HepG2 (cell line): ENCODE results near the gene CTSA. TPM values are rescaled to one million over a fixed set of nuclear protein-coding genes. Genes with fewer than 3 reads are reported as not detected.

Source experiments
- BHLHE40 ChIP-seq: IDR thresholded peaks from 2 replicates; pipeline ENCODE4 v1.6.1; 2011; ENCODE audit warnings: low read length, improper control_type of control experiment
- DBP ChIP-seq: sonication (generic); formaldehyde crosslinking; IDR thresholded peaks from 2 replicates; pipeline ENCODE4 v1.4.0; 2020; ENCODE audit warnings: missing genetic modification reagents; ENCODE audit errors: not compliant biosample characterization
- DMTF1 ChIP-seq: sonication (generic); formaldehyde crosslinking; IDR thresholded peaks from 2 replicates; pipeline ENCODE4 v1.4.0; 2020; ENCODE audit warnings: mild to moderate bottlenecking, missing genetic modification reagents
- ELF1 ChIP-seq: sonication (generic); formaldehyde crosslinking; IDR thresholded peaks from 2 replicates; pipeline ENCODE4 v1.4.0; 2020; ENCODE audit warnings: missing genetic modification reagents
- FOXP1 ChIP-seq, 2 experiments: fragments of 450-650 bp in 1 of 2; IDR thresholded peaks; 2 replicates each; pipeline ENCODE4 v1.6.1; 2017 to 2018; ENCODE audit warnings: antibody characterized with exemption in 1 of 2
- HMGA1 ChIP-seq: sonication (generic); formaldehyde crosslinking; conservative IDR thresholded peaks from 2 replicates; pipeline ENCODE4 v1.4.0; 2020; ENCODE audit warnings: missing genetic modification reagents
- HNRNPK ChIP-seq: fragments of 200-400 bp; formaldehyde crosslinking; IDR thresholded peaks from 2 replicates; pipeline ENCODE4 v1.6.1; 2018; ENCODE audit warnings: low read length, low read depth, moderate library complexity, mild to moderate bottlenecking; ENCODE audit not compliant: poor library complexity, severe bottlenecking
- KDM3A ChIP-seq: IDR thresholded peaks from 2 replicates; pipeline ENCODE4 v1.6.1; 2018; ENCODE audit warnings: low read depth, missing compliant biosample characterization
- MTA3 ChIP-seq: sonication (generic); formaldehyde crosslinking; IDR thresholded peaks from 2 replicates; pipeline ENCODE4 v1.4.0; 2020; ENCODE audit warnings: missing genetic modification reagents
- NFIB ChIP-seq: sonication (generic); formaldehyde crosslinking; IDR thresholded peaks from 2 replicates; pipeline ENCODE4 v1.9.0; 2021; ENCODE audit warnings: missing genetic modification reagents, mild to moderate bottlenecking, borderline replicate concordance
- POLR2G ChIP-seq: fragments of 200-400 bp; formaldehyde crosslinking; IDR thresholded peaks from 2 replicates; pipeline ENCODE4 v1.6.1; 2018; ENCODE audit warnings: mild to moderate bottlenecking, low read depth, low read length, moderate library complexity
- PRDM15 ChIP-seq: sonication (generic); formaldehyde crosslinking; IDR thresholded peaks from 2 replicates; pipeline ENCODE4 v1.4.0; 2020; ENCODE audit warnings: missing genetic modification reagents
- SMC3 ChIP-seq: IDR thresholded peaks from 2 replicates; pipeline ENCODE4 v1.6.1; 2011; ENCODE audit warnings: low read length, improper control_type of control experiment
- ZBTB33 ChIP-seq: sonication (generic); formaldehyde crosslinking; IDR thresholded peaks from 2 replicates; pipeline ENCODE4 v1.4.0; 2020; ENCODE audit warnings: missing genetic modification reagents
- ZFP37 ChIP-seq: sonication (generic); formaldehyde crosslinking; IDR thresholded peaks from 2 replicates; pipeline ENCODE4 v1.4.0; 2020; ENCODE audit warnings: missing genetic modification reagents, borderline replicate concordance
- ZNF484 ChIP-seq: sonication (generic); formaldehyde crosslinking; IDR thresholded peaks from 2 replicates; pipeline ENCODE4 v1.5.1; 2020; ENCODE audit warnings: mild to moderate bottlenecking, low read depth, missing genetic modification reagents, borderline replicate concordance
- ZNF674 ChIP-seq: sonication (generic); formaldehyde crosslinking; IDR thresholded peaks from 2 replicates; pipeline ENCODE4 v1.5.0; 2020; ENCODE audit warnings: low read depth, mild to moderate bottlenecking, missing genetic modification reagents
- ZNF878 ChIP-seq: sonication (generic); formaldehyde crosslinking; IDR thresholded peaks from 2 replicates; pipeline ENCODE4 v1.8.1; 2023; ENCODE audit warnings: mild to moderate bottlenecking, missing genetic modification reagents, moderate library complexity
- polyA plus RNA-seq, 8 experiments: library from polyadenylated mRNA; depleted of rRNA in 3 of 8; stranded (reverse) in 7 of 8; unstranded in 1 of 8; fragments of >200 nt; fragmentation: Illumina TruSeq in 4 of 8; extraction: Trizol in 4 of 8; gene quantifications; 2 replicates each; pipeline versions ENCODE4 v1.2.1 to v1.2.3, GENCODE V29; 2011 to 2016; ENCODE audit warnings: low read depth in 4 of 8, missing spikeins in 1 of 8, mixed read lengths in 1 of 8; ENCODE audit not compliant: insufficient read depth in 1 of 8
- total RNA-seq, 5 experiments: library from RNA; depleted of rRNA; stranded (reverse); fragments of >200 nt; fragmentation: Illumina TruSeq; extraction: Trizol; gene quantifications; 2 replicates each; pipeline ENCODE4 v1.2.3, GENCODE V29; 2016; ENCODE audit warnings: low read depth in 1 of 5

Gene CTSA
- total and polyA plus RNA-seq, 2 of the 13 experiments (the other 11 are each of a cell fraction or from before 2014, with no cell fraction given): 202 to 231 TPM

GRCh38 chr20:45909336-45909808 is 18.2 kb downstream of the CTSA start (continued):
- no peak for TF ChIP-seq PRDM15 (CRISPR knock-in tag)
- no peak for TF ChIP-seq FOXP1 (IDR thresholded peaks at IDR 0.05)
- no peak for TF ChIP-seq FOXP1 (CRISPR knock-in tag; IDR thresholded peaks at IDR 0.05)
- no peak for TF ChIP-seq HMGA1 (CRISPR knock-in tag)
- TF ChIP-seq SMC3: no peak
- peak; percentile 9; the same call in 1 of the 2 replicates for TF ChIP-seq ZBTB33 (CRISPR knock-in tag)
- no peak for TF ChIP-seq ZNF484
- no peak for TF ChIP-seq DBP (CRISPR knock-in tag)
- TF ChIP-seq ELF1 (CRISPR knock-in tag): peak; percentile 84
- no peak for TF ChIP-seq ZNF674 (CRISPR knock-in tag)
- TF ChIP-seq MTA3 (CRISPR knock-in tag): no peak
- peak; percentile 76 for TF ChIP-seq POLR2G
- no peak for TF ChIP-seq NFIB (CRISPR knock-in tag)
- TF ChIP-seq KDM3A (CRISPR knock-in tag): no peak; the same call in 1 of the 2 replicates
- no peak for TF ChIP-seq HNRNPK
- no peak for TF ChIP-seq ZFP37 (CRISPR knock-in tag)
- TF ChIP-seq BHLHE40: peak; percentile 22; the same call in 1 of the 2 replicates
- no peak for TF ChIP-seq DMTF1
- TF ChIP-seq ZNF878 (CRISPR knock-in tag): no peak; the same call in 1 of the 2 replicates
